ENCODE data around the gene MTM1.
A peak's percentile ranks its signal among the peaks of the same experiment; 100 is the strongest.

The MTM1 gene

DNA sequence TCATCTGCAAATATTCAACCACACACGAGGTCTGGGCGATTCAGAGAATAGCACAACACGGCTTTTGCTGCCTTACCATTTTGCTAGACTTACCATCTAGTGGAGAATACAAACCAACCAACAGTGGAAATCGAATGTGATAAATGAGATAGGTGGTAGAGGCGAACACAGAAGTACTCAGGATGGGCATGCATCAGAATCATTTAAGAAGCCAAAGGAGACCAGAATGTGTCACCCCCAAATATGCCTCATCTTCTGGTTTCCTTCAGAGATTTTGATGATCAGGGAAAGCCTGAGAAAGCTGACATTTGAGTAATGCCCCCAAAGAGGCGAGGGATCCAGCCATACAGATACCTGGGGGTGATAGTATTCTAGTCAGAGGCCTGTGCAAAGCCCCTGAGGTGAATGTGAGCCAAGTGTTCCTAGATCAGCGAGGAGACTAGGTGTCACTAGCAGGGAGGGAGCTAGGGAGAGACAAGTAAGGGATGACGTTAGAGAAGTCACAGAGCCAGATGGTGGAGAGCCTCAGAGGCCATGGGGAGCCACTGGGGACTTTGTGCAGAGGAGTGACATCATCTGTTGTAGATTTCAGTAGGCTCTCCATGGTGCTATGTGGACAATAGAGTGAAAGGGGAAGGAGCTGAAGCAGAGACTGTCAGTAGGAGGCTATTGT, 126.5 kb downstream of the MTM1 start:
- no peaks in the 10 kb centered on the region for H3K27me3 ChIP-seq (ENCODE audit: control insufficient read depth, insufficient read depth, low read length)
- H3K4me1 ChIP-seq, result peaks cover 5% of the 10 kb centered on the region
- no peaks in the 10 kb centered on the region for H3K9me3 ChIP-seq (ENCODE audit: control insufficient read depth, low read length)
- peaks cover 4% of the 10 kb centered on the region for H3K79me2 ChIP-seq
- no peak overlapping the region for H3K4me3 ChIP-seq (ENCODE audit: low read depth, low read length)
- H3K4me2 ChIP-seq (ENCODE audit: low read length), result peak overlapping the region; percentile 91
- no peak overlapping the region for H3K9ac ChIP-seq
- TF ChIP-seq, protein P1, sequence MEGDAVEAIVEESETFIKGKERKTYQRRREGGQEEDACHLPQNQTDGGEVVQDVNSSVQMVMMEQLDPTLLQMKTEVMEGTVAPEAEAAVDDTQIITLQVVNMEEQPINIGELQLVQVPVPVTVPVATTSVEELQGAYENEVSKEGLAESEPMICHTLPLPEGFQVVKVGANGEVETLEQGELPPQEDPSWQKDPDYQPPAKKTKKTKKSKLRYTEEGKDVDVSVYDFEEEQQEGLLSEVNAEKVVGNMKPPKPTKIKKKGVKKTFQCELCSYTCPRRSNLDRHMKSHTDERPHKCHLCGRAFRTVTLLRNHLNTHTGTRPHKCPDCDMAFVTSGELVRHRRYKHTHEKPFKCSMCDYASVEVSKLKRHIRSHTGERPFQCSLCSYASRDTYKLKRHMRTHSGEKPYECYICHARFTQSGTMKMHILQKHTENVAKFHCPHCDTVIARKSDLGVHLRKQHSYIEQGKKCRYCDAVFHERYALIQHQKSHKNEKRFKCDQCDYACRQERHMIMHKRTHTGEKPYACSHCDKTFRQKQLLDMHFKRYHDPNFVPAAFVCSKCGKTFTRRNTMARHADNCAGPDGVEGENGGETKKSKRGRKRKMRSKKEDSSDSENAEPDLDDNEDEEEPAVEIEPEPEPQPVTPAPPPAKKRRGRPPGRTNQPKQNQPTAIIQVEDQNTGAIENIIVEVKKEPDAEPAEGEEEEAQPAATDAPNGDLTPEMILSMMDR (IDR thresholded peaks at IDR 0.05), result no peak
- H2AFZ ChIP-seq, result no peak overlapping the region
- H3K36me3 ChIP-seq (ENCODE audit: control insufficient read depth, insufficient read depth, low read length), result no peaks in the 10 kb centered on the region
- peak overlapping the region; percentile 86 for H3K27ac ChIP-seq

DNA sequence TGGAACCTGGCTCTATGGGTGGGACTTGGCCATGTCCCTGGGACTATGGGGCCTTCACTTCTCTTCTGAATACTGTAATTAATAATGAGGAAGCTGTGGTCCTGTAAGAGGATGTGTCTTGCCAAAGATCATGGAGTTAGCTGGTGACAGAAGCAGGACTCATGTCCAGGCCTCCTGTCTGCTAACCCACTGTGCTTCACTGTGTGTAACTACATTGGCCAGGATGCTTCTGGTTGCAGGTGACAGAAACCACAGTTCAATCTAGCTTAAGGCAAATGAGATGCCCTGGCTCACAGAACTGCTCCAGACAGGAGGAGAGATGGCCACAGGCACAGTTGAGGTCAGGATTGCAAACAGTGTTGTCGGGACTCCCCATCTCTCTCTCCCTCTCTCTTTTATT, 127.9 kb downstream of the MTM1 start:
- H3K79me2 ChIP-seq, result peaks cover 4% of the 10 kb centered on the region
- no peak overlapping the region for H3K4me3 ChIP-seq (ENCODE audit: low read depth, low read length)
- no peaks in the 10 kb centered on the region for H3K27me3 ChIP-seq (ENCODE audit: control insufficient read depth, insufficient read depth, low read length)
- TF ChIP-seq, protein P1 (IDR thresholded peaks at IDR 0.05), result no peak
- H2AFZ ChIP-seq, result no peak overlapping the region
- H3K4me1 ChIP-seq, result peaks cover 5% of the 10 kb centered on the region
- no peaks in the 10 kb centered on the region for H3K36me3 ChIP-seq (ENCODE audit: control insufficient read depth, insufficient read depth, low read length)
- no peak overlapping the region for H3K9ac ChIP-seq
- no peak overlapping the region for H3K4me2 ChIP-seq (ENCODE audit: low read length)
- no peak overlapping the region for H3K27ac ChIP-seq
- H3K9me3 ChIP-seq (ENCODE audit: control insufficient read depth, low read length), result no peaks in the 10 kb centered on the region

DNA sequence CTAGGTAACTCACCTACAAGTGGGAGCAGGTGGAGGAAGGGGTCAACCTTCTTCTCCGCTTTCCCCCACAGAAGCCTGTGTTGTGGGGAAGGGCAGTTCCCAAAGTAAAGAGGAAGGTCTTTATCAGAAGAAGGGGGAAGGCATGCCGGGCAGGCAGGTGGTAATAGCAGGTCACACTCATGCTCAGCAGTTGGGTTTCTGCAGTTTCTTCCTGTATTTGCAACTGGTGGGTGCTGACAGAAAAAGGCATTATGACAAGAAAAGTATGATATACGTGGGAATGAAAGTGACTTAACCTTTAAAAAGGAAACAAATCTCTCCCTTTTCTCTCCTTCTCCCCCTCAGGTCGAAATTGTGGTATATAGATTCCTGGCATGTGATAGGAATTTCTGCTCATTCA, 128.4 kb downstream of the MTM1 start:
- TF ChIP-seq, protein P1 (IDR thresholded peaks at IDR 0.05), result no peak
- H3K4me3 ChIP-seq (ENCODE audit: low read depth, low read length), result no peak overlapping the region
- no peak overlapping the region for H3K27ac ChIP-seq
- peaks cover 5% of the 10 kb centered on the region for H3K4me1 ChIP-seq
- no peaks in the 10 kb centered on the region for H3K36me3 ChIP-seq (ENCODE audit: control insufficient read depth, insufficient read depth, low read length)
- no peak overlapping the region for H3K9ac ChIP-seq
- H3K79me2 ChIP-seq, result peaks cover 4% of the 10 kb centered on the region
- H3K27me3 ChIP-seq (ENCODE audit: control insufficient read depth, insufficient read depth, low read length), result no peaks in the 10 kb centered on the region
- no peak overlapping the region for H2AFZ ChIP-seq
- H3K9me3 ChIP-seq (ENCODE audit: control insufficient read depth, low read length), result no peaks in the 10 kb centered on the region
- no peak overlapping the region for H3K4me2 ChIP-seq (ENCODE audit: low read length)

DNA sequence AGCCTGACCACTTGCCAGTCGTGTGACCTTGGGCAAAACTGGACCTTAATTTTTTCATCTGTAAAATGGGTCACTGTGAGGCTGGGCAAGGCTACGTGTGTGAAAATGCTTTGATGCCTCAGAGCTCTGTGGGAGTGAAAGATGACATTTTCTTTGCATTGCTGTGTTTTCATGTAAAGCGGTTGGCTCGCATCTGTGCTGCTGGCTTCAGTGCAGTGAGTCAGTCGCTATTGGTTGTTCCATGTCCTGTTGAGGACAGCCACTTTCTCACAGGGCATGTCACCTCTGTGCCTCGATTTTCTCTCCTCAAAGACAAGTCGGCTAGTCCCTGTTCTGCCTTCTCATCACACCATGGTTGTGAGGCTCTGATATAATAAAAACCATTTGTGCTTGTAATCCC, 129.2 kb downstream of the MTM1 start:
- TF ChIP-seq, protein P1 (IDR thresholded peaks at IDR 0.05), result no peak
- Histone ChIP-seq H3K4me2 (ENCODE audit: low read length) (no peak overlapping the region), H3K9ac (no peak overlapping the region), H3K4me3 (ENCODE audit: low read depth, low read length) (no peak overlapping the region), H3K36me3 (ENCODE audit: control insufficient read depth, insufficient read depth, low read length) (no peaks in the 10 kb centered on the region), H3K27ac (no peak overlapping the region), H3K4me1 (peaks cover 5% of the 10 kb centered on the region), H3K27me3 (ENCODE audit: control insufficient read depth, insufficient read depth, low read length) (no peaks in the 10 kb centered on the region), H3K9me3 (ENCODE audit: control insufficient read depth, low read length) (no peaks in the 10 kb centered on the region), H2AFZ (no peak overlapping the region), H3K79me2 (peaks cover 4% of the 10 kb centered on the region)

DNA sequence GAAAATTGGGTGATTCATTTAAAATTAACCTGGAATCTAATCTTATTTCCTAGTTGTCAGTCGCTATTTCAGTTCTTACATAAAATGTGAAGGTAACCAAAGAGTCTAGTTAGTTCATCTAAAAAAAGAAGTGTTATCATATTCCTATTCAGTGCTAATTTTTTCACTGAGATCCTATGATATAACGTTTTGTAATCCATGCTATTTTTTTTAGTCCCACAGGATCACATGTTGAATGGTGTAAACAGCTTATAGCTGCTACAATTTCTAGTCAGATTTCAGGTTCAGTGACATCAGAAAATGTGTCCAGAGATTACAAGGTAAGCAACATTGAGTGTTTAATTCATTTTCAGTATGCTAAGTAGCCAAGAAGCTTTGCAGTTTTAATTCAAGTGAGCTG, 130.6 kb downstream of the MTM1 start:
- H3K4me3 ChIP-seq (ENCODE audit: low read depth, low read length), result no peak overlapping the region
- H2AFZ ChIP-seq, result no peak overlapping the region
- H3K4me2 ChIP-seq (ENCODE audit: low read length), result no peak overlapping the region
- H3K4me1 ChIP-seq, result peaks cover 5% of the 10 kb centered on the region
- H3K9ac ChIP-seq, result no peak overlapping the region
- TF ChIP-seq, protein P1 (IDR thresholded peaks at IDR 0.05), result no peak
- H3K36me3 ChIP-seq (ENCODE audit: control insufficient read depth, insufficient read depth, low read length), result no peaks in the 10 kb centered on the region
- H3K79me2 ChIP-seq, result peaks cover 4% of the 10 kb centered on the region
- no peak overlapping the region for H3K27ac ChIP-seq
- H3K9me3 ChIP-seq (ENCODE audit: control insufficient read depth, low read length), result no peaks in the 10 kb centered on the region
- no peaks in the 10 kb centered on the region for H3K27me3 ChIP-seq (ENCODE audit: control insufficient read depth, insufficient read depth, low read length)
